NT2/D1 (cell line): ENCODE results near the gene SPATA19.
A peak's percentile ranks its signal among the peaks of the same experiment; 100 is the strongest.

ENCODE experiments used
- DNase-seq: peaks from one replicate; pipeline ENCODE4 v3.0.0-alpha.2; 2011; ENCODE audit warnings: low read depth, low spot score
- H3K27me3 ChIP-seq: 2 replicates; pipeline ENCODE4 v1.6.0; 2011; ENCODE audit warnings: mild to moderate bottlenecking; ENCODE audit not compliant: insufficient read length, insufficient read depth
- H3K36me3 ChIP-seq: 2 replicates; pipeline ENCODE4 v1.6.1; 2011; ENCODE audit warnings: mild to moderate bottlenecking, low read length, mixed read lengths; ENCODE audit not compliant: insufficient read depth, insufficient read length
- H3K4me1 ChIP-seq: 2 replicates; pipeline ENCODE4 v1.5.1; 2011; ENCODE audit not compliant: insufficient read depth, insufficient read length
- H3K4me3 ChIP-seq: 2 replicates; pipeline ENCODE4 v1.5.1; 2011; ENCODE audit warnings: low read depth; ENCODE audit not compliant: insufficient read length
- H3K9ac ChIP-seq: 2 replicates; pipeline ENCODE4 v1.6.0; 2011; ENCODE audit warnings: low read depth; ENCODE audit not compliant: insufficient read length
- H3K9me3 ChIP-seq: 2 replicates; pipeline ENCODE4 v1.5.1; 2011; ENCODE audit warnings: mild to moderate bottlenecking, low read length; ENCODE audit not compliant: insufficient read depth
- SUZ12 ChIP-seq: IDR thresholded peaks from 2 replicates; pipeline ENCODE4 v1.6.1; 2011; ENCODE audit not compliant: insufficient read length, insufficient read depth; ENCODE audit errors: extremely low read depth
- YY1 ChIP-seq: IDR thresholded peaks from 2 replicates; pipeline ENCODE4 v1.6.1; 2011; ENCODE audit not compliant: insufficient read length, insufficient read depth
- ZNF274 ChIP-seq: IDR thresholded peaks from 2 replicates; pipeline ENCODE4 v1.6.1; 2011; ENCODE audit warnings: mild to moderate bottlenecking, low read depth, low read length

Gene SPATA19

DNA sequence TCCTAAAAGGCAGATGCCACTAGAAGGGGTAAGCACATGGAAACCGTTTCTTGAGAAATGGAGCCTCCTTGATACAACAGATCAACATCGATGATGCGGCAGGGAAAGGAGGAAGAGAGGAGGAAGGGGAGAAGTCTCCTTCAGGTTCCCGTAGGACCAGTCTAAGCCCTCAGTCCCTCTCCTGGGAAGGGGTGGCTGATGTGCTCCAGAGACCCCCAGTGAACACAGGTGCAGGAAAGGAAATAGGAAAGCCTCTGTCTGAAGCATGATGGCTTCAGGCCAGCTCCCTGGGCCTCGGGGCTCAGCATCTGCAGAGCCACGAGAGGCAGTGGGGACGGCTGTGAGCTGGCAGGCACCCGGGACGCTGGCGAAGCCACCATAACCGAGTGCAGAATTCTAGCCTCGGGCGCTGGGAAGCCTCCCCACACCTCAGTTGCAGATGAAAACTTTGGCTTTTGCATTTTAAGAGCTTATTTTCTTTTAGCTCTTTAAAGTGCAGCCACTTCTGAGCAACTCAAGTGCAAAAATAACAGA lies 1.8 kb downstream of the SPATA19 start:
- TF ChIP-seq YY1 (no peak), SUZ12 (no peak), ZNF274 (no peak)
- Histone ChIP-seq H3K4me3 (no peak overlapping the region), H3K27me3 (no peaks in the 10 kb centered on the region), H3K9ac (no peak overlapping the region), H3K4me1 (peaks cover 7% of the 10 kb centered on the region), H3K9me3 (no peaks in the 10 kb centered on the region), H3K36me3 (no peaks in the 10 kb centered on the region)
- no peak for DNase-seq

DNA sequence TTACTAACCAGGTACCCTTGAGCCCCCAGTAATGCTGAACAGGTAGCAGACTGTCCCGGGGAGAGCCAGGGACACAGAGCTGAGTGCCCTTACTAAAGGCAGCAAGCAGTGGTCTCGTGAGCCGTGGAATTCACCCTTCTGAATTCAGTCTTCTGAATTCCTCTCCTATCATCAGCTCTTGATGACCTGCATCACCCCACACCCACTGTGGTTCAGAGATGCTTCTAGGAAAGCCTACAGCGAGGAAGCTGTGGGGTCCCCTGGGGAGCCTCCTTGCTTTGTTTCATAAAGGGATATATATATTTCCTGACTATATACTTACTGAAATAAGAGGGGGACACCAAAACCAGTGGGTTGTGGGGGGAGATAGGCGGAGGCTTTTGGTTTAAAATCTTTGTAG lies 2.6 kb downstream of the SPATA19 start:
- no peak for DNase-seq
- no peak for TF ChIP-seq YY1
- TF ChIP-seq SUZ12 = no peak
- H3K4me1 ChIP-seq = peaks cover 7% of the 10 kb centered on the region

DNA sequence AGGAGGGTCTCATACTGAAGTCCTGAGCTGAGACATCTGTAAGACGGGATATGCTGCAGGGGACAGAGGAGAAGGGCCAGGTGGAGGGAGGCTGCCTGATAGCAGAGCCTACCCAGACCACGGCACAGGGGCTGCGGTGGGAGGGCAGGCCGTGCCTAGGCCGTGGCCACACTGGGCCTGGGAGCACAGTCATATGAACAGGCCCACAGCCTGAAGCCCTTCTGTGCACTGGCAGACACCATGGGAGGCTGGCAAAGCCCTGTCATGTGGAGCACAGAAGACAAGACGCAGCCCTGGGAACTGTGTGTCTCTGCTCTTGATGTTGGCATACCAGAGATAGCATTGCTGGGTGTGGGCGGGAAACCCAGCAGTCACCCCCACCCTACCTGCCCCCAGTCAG lies 3.3 kb downstream of the SPATA19 start:
- no peak for DNase-seq
- Histone ChIP-seq H3K4me1 (peaks cover 7% of the 10 kb centered on the region), H3K36me3 (no peaks in the 10 kb centered on the region), H3K9me3 (peaks cover 11% of the 10 kb centered on the region), H3K27me3 (no peaks in the 10 kb centered on the region), H3K9ac (no peak overlapping the region), H3K4me3 (no peak overlapping the region)
- no peak for TF ChIP-seq SUZ12
- TF ChIP-seq ZNF274 = no peak
- TF ChIP-seq YY1 = no peak

More for the DNA sequence above, 2.6 kb downstream of the SPATA19 start:
- Histone ChIP-seq H3K36me3 (no peaks in the 10 kb centered on the region), H3K27me3 (no peaks in the 10 kb centered on the region), H3K9ac (no peak overlapping the region), H3K4me3 (no peak overlapping the region), H3K9me3 (peaks cover 4% of the 10 kb centered on the region)

DNA sequence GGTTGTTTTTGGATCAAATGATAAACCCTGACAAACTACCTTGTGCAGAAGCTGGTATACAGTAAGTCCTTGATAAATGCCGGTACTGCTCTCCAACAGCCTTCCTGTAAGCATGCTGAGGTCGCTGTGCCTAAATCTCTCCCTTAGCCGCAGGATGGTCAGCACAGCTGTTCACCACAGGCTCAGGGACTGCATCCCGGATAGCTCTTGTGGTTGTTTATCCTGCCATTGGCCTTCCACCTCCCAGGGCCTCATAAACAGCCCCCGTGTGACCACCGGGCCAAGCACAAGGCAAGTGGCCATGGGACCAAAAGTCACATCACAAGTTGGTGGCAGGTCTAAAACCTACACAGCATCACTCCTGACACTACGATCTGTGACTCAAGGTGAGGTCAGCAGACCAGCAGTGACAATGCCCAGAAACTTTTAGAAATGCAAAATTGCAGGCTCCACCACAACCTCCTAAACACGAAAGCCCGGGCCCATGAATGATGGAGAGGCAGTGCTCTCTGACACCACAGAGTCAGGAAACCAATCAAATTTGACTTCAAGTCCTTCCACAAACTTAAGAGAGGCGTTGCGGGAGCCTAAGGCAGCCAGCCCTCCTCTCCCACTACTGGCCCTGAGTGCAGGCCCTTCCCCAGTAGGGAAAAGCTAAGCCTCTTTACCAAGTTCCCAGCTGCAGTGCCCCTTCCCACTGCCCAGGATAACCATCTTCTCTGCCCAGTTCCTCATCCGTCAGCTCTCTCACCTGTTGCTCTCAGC lies 3.9 kb downstream of the SPATA19 start:
- H3K4me1 ChIP-seq = peaks cover 7% of the 10 kb centered on the region
- no peaks in the 10 kb centered on the region for H3K36me3 ChIP-seq
- no peak for TF ChIP-seq ZNF274
- no peak for TF ChIP-seq SUZ12
- TF ChIP-seq YY1 = no peak
- H3K9me3 ChIP-seq = peaks cover 16% of the 10 kb centered on the region
- no peaks in the 10 kb centered on the region for H3K27me3 ChIP-seq
- no peak overlapping the region for H3K4me3 ChIP-seq
- H3K9ac ChIP-seq = no peak overlapping the region
- DNase-seq = no peak

DNA sequence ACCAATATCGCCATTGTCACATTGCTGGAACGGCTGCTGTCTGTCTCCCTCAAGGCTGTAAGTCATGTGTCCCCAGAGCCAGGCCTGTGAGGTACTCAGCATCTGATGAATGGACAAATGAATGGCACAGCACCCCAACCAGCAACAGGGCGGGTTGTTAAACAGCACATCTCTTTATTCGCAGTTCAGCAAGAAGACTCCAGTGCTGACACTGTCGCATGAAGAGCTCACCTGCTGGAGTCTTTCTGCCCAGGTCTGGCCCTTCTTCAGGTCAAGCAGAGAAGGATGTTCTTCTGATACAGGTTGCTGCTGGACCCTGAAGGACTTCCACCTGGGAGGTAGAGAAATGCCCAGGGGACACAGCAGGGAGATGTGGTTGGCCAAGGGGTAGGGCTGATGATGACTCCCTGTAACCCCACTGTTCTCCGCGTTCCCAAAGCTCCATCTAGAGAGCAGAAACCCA lies 4.8 kb downstream of the SPATA19 start:
- TF ChIP-seq ZNF274 (no peak), SUZ12 (no peak), YY1 (no peak)
- H3K27me3 ChIP-seq = no peaks in the 10 kb centered on the region
- H3K4me1 ChIP-seq = peaks cover 7% of the 10 kb centered on the region
- DNase-seq = no peak
- peaks cover 16% of the 10 kb centered on the region for H3K9me3 ChIP-seq
- H3K36me3 ChIP-seq = no peaks in the 10 kb centered on the region
- no peak overlapping the region for H3K9ac ChIP-seq
- H3K4me3 ChIP-seq = no peak overlapping the region

DNA sequence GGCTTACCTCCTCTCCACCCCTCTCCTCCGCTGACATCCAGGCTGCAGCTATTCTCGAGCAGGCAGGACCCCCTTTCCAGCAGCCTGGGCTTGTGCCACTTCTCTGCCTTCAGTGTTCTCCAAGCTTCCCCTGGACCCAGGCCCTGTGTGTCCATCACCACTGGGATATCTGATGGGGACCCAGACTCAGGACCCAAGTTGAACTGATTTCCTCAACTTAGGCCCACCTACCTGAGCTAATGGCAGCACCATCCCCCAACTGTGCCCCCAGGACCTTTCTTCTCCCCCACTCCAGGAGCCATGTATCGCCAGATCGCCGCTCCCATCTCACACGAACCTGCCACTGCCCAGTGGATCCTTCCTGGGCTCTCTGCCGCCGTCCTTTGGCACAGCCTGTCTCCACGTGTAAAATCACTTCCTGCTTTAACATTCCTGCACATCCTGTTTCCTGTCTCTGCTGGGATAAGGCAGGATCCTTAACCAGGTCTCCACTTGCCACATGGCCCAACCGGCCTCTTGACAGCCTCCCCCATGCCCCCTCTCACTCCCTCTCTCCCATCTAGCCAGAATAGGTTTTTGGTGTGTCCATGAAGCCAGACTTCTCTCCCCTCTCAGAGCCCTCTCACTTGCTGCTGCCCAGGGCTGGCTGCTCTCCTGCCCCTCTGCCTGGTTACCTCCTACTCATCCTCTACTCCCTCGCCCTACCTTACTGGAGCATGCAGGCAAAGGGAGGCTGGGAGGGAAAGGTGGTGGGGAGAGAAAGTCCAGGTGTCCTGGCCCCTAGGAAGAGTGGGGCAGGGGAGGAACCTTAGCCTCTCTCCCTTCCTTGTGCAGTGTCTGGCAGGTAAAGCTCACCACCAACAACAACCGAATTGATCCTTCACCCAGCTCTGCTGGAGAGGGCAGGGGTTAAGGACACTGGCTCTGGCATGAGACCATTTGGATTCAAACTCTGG lies 9.4 kb downstream of the SPATA19 start:
- Histone ChIP-seq H3K4me1 (peaks cover 2% of the 10 kb centered on the region), H3K4me3 (no peak overlapping the region), H3K9ac (peak overlapping the region; percentile 6), H3K27me3 (no peaks in the 10 kb centered on the region), H3K9me3 (peaks cover 16% of the 10 kb centered on the region), H3K36me3 (no peaks in the 10 kb centered on the region)
- TF ChIP-seq SUZ12 = no peak
- TF ChIP-seq ZNF274 = no peak
- no peak for TF ChIP-seq YY1
- DNase-seq = no peak
